ENCODE measurements around the gene TCERG1L.

The TCERG1L gene

DNA sequence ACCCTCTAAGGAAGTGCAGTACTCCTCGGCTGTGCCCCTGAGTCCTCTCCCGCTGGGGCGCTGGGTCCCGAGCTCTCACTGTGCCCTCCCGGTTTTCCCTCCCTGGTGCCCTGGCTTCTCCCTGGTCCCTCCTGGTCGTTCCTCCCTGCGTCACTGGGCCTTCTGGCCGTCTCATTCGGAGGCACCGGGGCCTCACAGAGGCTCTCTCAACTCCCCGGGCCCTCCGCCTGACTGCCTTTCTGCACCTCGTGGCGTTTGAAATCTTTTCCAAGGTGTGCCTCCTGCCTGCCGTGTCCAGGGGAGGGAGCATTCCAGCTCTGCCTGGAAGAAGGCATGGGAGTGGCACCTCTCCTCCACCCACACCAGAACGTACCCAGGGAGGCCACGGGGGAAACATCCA is 174.3 kb downstream of the TCERG1L start:
- TF ChIP-seq TAF1 (IDR thresholded peaks at IDR 0.05; ENCODE audit: borderline replicate concordance, insufficient read depth, low read length): no peak
- no peak for TF ChIP-seq SIN3A (IDR thresholded peaks at IDR 0.05; ENCODE audit: borderline replicate concordance, insufficient read depth, low read length)

DNA sequence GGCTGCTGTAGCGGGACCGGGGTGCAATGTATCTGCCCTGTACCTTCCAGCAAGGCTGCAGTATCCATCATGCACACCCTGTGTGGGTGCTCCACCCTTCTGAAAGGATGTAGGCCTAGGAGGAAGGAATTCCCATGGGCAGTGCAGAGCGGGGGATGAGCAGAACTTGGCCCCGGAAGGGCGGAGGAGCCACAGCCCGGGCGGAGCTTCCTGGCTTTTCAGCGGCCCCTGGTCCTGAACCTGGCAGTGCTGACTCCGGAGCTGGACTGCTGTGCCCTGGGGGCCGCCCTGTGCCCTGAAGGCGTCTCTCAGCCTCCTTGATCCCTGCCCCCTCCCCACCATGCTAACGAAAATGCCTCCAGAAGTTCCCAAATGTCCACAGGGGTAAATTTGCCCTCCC is 175.8 kb downstream of the TCERG1L start:
- TF ChIP-seq SIN3A (IDR thresholded peaks at IDR 0.05; ENCODE audit: borderline replicate concordance, insufficient read depth, low read length): no peak
- TF ChIP-seq FOXP2 (optimal IDR thresholded peaks at IDR 0.05; ENCODE audit: borderline replicate concordance, extremely low read depth, extremely low read length, insufficient read depth): no peak
- TF ChIP-seq, protein P1, sequence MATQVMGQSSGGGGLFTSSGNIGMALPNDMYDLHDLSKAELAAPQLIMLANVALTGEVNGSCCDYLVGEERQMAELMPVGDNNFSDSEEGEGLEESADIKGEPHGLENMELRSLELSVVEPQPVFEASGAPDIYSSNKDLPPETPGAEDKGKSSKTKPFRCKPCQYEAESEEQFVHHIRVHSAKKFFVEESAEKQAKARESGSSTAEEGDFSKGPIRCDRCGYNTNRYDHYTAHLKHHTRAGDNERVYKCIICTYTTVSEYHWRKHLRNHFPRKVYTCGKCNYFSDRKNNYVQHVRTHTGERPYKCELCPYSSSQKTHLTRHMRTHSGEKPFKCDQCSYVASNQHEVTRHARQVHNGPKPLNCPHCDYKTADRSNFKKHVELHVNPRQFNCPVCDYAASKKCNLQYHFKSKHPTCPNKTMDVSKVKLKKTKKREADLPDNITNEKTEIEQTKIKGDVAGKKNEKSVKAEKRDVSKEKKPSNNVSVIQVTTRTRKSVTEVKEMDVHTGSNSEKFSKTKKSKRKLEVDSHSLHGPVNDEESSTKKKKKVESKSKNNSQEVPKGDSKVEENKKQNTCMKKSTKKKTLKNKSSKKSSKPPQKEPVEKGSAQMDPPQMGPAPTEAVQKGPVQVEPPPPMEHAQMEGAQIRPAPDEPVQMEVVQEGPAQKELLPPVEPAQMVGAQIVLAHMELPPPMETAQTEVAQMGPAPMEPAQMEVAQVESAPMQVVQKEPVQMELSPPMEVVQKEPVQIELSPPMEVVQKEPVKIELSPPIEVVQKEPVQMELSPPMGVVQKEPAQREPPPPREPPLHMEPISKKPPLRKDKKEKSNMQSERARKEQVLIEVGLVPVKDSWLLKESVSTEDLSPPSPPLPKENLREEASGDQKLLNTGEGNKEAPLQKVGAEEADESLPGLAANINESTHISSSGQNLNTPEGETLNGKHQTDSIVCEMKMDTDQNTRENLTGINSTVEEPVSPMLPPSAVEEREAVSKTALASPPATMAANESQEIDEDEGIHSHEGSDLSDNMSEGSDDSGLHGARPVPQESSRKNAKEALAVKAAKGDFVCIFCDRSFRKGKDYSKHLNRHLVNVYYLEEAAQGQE (IDR thresholded peaks at IDR 0.05; ENCODE audit: insufficient read depth in 1 of 2, low read depth in 2 of 2, low read length in 2 of 2): no peak
- no peak for TF ChIP-seq POLR2AphosphoS5 (IDR thresholded peaks at IDR 0.05; ENCODE audit: low read depth, low read length)
- no peak for TF ChIP-seq TAF1 (IDR thresholded peaks at IDR 0.05; ENCODE audit: borderline replicate concordance, insufficient read depth, low read length)

DNA sequence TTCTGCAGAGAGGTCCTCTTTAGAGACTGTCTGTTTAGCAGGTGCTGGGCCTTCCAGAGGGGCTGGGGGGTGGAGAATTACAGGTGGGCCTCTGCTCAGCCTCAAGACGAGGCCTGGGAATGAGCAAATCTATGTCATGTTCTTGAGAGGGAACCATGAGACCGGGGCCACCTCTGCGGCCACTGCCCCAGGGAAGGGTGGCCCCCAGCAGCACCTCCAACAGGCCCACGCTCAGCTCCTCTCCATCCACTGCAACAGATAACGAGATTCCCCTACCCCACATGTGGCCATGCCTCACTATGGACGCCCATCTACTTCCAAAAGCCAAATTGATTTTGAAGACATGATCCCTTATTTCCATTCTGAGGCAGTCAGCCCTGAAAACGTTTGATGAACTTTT is 176.9 kb downstream of the TCERG1L start:
- TF ChIP-seq SIN3A (IDR thresholded peaks at IDR 0.05; ENCODE audit: borderline replicate concordance, insufficient read depth, low read length): no peak
- TF ChIP-seq, protein P1 (IDR thresholded peaks at IDR 0.05; ENCODE audit: insufficient read depth in 1 of 2, low read depth in 2 of 2, low read length in 2 of 2): no peak
- TF ChIP-seq POLR2AphosphoS5 (IDR thresholded peaks at IDR 0.05; ENCODE audit: low read depth, low read length): no peak
- no peak for TF ChIP-seq FOXP2 (optimal IDR thresholded peaks at IDR 0.05; ENCODE audit: borderline replicate concordance, extremely low read depth, extremely low read length, insufficient read depth)
- no peak for TF ChIP-seq TAF1 (IDR thresholded peaks at IDR 0.05; ENCODE audit: borderline replicate concordance, insufficient read depth, low read length)

DNA sequence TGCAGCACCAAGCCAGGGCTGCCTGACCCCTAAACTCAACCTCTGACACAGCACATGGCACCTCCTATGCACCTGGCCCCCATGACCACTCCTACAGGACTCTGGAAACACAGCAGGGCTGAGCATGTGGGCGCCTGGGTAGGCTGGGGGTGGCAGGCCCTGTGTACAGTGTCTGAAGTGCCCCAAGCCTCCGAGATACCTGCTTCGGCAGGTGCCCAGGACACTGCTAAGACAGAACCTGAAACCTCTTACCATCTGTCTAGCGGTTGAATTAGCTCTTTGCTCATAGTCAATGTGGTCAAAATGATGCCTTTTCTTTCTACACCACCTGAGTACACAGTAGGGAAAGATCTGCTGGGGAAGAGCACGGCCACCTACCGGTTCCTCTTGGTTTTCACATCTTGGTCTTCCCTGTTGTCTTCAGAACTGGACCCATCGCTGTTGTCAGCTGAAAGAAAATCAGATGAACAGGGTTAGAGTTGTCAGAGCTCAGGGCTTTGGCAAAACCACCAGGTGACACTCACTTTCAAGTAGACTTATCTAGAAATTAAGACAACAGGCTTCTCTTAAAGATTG is 177.4 kb downstream of the TCERG1L start:
- TF ChIP-seq TAF1 (IDR thresholded peaks at IDR 0.05; ENCODE audit: borderline replicate concordance, insufficient read depth, low read length) (no peak), FOXP2 (optimal IDR thresholded peaks at IDR 0.05; ENCODE audit: borderline replicate concordance, extremely low read depth, extremely low read length, insufficient read depth) (no peak), SIN3A (IDR thresholded peaks at IDR 0.05; ENCODE audit: borderline replicate concordance, insufficient read depth, low read length) (no peak), POLR2AphosphoS5 (IDR thresholded peaks at IDR 0.05; ENCODE audit: low read depth, low read length) (no peak)
- TF ChIP-seq, protein P1 (IDR thresholded peaks at IDR 0.05; ENCODE audit: insufficient read depth in 1 of 2, low read depth in 2 of 2, low read length in 2 of 2): no peak

DNA sequence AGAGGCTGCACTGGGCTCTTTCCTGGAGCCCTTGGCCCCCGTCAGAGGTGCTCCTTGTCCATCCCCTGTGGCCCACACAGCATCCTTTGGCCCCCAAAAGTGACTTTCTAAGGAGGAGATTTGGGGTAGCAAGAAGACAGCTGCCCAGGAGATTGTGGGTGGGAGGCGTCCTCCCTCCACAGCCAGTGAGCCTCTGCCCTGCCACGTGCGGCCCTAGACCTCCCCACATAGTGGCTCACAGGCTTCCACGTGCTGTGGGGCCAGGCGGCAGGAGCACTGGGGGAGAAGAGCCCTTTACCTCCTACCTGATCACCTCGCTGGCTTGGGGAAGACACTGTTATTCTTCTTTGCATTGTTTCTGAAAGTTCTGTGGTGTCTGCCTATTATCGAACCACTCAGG is 178.8 kb downstream of the TCERG1L start:
- TF ChIP-seq SIN3A (IDR thresholded peaks at IDR 0.05; ENCODE audit: borderline replicate concordance, insufficient read depth, low read length) (no peak), POLR2AphosphoS5 (IDR thresholded peaks at IDR 0.05; ENCODE audit: low read depth, low read length) (no peak), TAF1 (IDR thresholded peaks at IDR 0.05; ENCODE audit: borderline replicate concordance, insufficient read depth, low read length) (no peak), FOXP2 (optimal IDR thresholded peaks at IDR 0.05; ENCODE audit: borderline replicate concordance, extremely low read depth, extremely low read length, insufficient read depth) (no peak)
- TF ChIP-seq, protein P1 (IDR thresholded peaks at IDR 0.05; ENCODE audit: insufficient read depth in 1 of 2, low read depth in 2 of 2, low read length in 2 of 2): no peak
